GM18858 (cell line): ENCODE measurements around the gene CTNS.

Experiments
- ATAC-seq: cut with Tn5 transposase; IDR thresholded peaks from one replicate; pipeline ENCODE4 v1.9.1; 2021; ENCODE audit not compliant: unreplicated experiment

CTNS gene

DNA sequence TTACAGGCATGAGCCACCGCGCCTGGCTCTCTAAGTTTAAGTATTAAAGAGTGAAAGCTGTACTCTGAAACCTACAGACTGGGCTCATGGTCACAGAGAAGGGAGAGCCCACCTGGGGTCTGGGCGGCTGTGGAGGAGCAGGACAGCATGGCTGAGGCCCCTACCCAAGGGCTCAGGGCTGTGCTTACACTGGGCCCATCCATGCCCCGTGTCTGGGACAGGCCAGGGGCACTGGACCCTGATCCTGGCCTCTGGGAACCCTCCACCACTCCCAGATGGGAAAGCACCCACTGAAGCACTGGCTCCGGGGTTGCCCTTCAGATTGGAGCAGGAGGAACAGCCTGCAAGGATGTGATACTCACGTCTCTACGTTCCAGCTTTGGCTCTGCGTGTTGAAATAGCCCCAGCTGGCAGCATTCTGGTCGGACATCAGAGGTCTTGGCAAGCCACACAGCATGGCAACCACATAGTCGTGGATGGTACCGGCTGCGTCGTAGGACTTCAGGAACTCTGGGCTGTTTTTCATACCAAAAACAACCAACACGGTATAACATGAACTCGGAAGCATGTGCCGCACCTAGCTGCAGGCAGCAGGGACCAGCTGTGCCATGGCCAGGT is 13.5 kb upstream of the CTNS start:
- ATAC-seq, result no peak

DNA sequence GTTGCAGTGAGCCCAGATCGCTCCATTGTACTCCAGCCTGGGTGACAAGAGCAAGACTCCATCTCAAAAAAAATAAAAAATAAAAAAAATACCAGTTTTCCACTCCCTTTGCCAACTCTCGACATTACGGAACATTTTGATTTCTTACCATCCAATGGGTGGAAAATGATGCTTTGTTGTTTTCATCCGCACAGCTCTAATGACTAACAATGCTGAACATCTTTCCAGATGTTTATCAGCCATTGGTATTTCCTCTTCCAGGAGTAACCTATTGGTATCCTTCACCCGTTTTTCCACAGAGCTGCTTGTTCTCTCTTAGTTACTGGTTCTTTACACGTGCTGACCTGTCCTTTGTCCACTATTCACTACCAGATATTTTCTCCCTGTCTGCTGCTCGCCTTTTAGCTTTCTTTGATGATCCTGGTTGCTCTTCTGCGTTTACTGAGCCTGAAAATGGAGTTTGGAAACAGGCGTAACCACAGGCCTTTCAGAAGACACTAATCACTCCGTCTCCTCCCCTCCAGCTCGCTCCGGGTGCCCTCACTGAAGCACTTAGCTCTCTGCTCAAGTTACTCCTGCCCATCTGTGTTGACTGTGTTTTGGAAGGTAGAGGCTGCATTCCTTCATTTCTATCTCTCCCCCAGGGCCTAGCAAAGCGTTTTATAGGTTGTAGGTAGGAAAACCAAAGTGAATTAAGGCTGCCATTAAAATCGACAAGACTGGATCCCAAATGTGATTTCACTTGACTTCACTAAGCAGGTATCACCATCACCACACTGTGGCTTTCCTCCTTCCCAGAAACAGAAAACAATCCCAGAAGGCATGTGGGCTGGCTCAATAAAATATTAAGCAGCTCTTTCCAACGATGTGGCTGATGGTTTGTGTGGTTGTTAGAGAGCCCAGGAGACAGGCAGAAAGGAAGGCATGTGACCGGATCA is 9.5 kb upstream of the CTNS start:
- no peak for ATAC-seq

DNA sequence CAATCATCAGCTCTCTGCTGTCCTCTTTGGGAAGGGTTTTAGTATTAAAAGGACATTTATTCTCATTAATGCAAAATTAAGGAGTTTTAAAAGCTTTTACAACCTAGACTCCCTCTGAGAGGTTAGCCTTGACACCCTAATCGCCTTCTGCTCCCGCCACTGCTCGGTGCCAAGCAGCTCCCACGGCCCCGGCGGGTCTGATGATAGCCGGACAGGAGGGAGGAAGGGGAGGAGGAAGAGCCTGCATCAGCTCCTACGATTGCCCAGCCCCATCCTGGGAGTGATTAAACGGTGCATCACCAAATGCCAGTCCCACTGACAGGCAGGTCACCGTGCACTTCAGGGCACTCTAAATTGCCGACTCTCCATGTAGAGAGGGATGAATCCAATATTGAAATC is 8.8 kb upstream of the CTNS start:
- no peak for ATAC-seq

DNA sequence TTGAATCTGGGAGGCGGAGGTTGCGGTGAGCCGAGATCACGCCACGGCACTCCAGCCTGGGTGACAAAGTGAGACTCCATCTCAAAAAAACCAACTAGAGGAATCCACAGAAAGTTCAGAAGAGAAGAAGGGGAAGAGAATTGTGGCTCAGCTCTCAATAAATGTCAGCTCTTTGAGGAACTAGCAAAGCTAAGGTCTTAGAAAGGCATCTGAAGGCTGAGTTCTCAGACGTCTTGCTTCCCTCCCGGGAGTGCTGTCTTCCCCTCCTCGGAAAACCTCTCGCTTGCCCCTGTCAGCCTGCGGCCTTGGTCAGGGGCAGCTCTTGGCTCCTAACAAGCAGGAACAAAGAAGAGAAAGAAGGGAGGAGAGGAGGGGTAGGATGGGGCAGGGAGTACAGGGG is 5.8 kb upstream of the CTNS start:
- no peak for ATAC-seq

DNA sequence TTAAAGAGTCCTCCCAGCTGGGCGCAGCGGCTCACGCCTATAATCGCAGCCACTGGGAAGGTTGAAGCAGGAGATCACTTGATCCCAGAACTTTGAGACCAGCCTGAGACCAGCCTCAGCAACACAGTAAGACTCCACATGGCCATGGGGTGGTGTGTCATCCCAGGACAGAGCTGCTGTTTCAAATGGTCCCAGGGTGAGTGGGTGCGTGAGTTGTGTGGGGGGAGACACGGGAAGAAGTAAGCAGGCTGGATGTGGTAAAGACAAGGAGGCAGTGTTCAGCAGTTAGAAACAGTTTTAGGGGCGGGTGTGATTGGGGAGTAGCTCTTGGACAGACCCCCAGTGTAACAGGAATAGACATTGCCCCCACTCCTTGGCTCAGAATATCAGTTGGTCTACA is 4.3 kb upstream of the CTNS start:
- no peak for ATAC-seq

DNA sequence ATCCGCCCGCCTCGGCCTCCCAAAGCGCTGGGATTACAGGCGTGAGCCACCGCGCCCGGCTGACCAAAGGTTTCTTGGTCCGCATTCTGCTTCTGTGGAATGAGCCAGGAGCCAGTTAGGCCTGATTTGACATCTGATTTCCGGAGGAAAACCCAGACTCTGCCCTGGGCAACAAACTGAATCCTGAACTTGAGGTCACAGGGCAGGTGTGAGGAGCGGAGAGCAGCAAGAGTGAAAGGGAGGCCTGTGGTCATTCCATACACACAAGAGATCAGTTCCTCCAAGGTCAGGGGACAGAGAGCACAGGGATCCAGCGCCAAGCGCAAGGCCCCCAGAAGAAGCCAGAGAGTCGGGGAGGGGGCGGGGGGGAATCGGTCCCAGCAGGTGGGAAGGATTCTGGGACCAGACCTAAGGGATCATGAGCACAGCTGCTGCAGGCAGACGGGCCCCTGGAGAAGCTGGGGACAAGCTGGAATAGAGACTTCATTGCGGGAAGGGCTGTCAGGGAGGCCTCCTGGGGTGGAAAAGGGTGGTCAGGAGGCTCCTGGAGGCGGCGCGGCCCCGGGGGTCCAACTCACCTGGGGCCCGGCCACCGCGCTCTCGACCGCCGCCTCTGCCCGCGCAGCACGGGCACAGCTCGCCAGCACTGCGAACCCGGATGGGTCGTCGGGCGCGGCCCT is 946 bp upstream of the CTNS start:
- no peak for ATAC-seq

DNA sequence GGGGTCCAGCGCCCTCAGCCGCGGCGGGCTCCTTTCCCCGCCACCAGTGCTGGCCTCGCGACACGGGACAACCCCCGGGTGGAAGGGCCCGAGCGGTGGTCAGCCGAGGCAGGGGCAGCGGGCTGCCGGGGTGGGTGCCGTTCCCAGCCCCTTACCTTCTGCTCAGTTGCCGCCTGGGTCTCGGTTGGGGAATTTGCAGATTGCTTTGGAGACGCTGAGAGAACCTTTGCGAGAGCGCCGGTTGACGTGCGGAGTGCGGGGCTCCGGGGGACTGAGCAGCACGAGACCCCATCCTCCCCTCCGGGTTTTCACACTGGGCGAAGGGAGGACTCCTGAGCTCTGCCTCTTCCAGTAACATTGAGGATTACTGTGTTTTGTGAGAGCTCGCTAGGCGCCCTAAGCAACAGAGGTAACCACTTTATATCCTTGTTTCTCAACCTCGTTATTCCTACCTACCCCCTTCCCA is 381 bp downstream of the CTNS start:
- ATAC-seq, result peak; percentile 5

DNA sequence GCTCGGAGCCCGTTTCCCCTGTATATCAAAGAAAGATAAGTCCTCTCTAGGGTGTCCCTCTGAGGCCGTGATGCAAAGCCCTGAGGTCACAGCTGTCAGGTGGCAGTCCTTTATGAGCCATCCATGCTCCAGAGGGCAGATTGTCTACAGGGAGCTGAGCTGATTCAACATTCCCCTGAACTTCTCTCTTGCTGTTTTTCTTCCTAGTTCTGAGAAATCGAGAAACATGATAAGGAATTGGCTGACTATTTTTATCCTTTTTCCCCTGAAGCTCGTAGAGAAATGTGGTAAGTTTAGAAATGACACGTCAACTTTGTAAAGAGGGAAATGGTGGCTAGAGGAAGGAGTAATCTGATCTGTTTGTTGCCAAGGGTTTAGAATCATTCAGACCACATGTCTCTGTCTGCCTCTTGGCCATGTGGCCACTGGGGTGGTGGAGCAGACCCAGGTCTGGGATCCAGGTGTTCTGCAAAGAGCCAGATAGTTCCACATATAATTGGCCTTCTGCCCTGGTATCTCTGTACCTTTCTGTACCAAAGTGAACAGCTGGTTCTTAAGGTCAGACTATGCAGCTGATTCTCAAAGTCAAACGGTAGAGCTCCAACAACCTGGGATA is 3.5 kb downstream of the CTNS start:
- no peak for ATAC-seq

DNA sequence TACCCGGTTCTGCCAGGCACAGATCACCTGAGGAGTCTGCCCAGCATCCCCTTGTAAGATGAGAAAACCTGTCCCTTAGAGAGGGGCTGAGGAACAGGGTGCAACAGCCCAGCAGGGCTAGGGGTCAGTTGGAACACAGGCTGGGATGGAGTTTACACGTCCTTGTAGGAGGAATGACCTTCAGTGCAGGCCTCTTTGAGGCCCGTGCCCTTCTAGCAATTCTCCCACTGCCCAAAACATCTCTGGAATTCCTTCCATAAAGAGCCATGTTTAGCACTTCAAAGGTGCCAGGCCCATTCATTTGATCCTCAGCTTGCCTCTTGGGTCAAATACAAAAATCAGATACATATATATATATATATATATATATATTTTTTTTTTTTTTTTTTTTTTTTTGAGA is 4.5 kb downstream of the CTNS start:
- no peak for ATAC-seq

DNA sequence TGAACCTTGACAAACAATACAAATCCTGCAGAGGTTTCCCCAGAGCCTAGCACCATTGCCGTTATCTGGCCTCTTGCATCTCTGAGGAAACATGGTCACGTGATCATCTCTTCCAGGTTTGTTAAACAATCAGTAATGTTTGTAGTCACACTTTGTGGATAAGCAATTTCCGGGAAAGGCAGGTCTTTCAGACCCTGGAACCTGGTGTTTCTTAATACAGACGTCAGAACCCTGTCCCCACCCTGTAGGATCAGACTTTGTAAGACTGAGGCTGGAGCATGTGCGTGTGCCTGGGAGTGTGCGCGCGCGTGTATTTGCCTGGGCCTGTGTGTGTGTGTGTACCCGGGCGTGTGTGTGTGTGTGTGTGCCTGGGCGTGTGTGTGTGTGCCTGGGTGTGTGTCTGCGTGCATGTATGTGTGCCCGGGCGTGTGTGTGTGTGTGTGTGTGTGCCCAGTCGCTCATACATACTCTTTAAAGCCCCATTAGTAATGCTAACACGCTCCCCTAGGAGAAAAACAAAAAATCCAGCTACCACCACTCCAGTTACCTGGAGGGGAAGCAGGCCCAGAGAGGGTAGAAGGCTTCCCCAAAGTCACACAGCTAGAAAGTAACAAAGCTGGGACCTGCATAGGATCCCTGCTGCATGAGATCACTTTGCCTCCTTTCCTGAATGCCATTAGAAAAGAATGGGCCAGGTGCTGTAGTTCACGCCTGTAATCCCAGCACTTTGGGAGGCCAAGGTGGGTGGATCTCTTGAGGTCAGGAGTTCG is 5.3 kb downstream of the CTNS start:
- ATAC-seq, result no peak

DNA sequence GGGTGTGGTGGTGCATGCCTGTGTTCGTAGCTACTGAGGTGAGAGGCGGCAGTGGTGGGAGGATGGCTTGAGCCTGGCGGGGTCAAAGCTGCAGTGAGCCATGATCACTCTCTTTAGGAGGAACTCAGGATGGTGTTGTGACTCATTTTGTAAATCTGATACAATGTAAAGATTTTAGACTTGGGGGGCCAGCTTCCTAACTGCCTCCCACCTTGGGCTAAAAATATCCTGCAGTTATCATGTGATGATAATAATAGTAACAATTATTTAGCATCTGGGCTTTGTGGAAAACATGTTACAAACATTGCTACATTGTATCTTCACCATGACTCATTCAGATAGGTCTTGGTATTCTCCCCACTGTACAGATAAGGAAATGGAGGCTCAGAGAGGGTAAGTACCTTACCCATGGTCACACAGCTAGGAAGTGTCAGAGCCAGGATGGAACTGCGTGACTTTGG is 7.4 kb downstream of the CTNS start:
- no peak for ATAC-seq

DNA sequence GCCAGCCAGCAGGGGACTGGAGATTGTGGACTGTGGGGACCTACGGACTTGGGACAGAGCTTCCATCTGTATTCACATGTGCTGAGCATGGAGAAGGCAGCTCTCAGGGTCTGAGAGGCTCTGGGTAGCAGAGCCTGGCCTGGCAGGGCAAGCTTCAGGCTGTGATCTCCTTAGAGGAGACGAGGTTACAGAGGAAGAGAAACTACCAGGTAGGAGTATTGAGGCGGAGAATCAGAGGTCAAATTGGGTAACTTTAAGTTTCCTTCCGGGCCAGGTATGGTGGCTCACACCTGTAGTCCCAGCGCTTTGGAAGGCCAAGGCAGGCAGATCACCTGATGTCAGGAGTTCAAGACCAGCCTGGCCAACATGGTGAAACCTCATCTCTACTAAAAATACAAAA is 8.8 kb downstream of the CTNS start:
- ATAC-seq, result no peak

DNA sequence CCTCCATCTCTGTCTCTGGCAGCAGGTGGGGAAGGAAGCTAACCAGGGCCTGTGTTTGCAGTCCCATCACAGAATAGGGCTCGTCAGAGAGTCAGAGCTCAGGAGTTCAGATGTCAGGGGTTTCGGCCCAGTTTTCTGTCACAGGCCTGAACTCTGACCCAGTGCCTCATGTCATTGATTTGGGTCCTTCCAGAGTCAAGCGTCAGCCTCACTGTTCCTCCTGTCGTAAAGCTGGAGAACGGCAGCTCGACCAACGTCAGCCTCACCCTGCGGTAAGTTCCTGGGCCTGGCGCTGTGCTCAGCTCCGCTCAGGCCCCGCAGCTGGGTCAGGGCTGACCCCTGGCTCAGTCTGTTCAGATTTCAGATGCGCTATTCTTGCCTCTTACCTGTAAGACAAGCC is 10.7 kb downstream of the CTNS start:
- no peak for ATAC-seq

DNA sequence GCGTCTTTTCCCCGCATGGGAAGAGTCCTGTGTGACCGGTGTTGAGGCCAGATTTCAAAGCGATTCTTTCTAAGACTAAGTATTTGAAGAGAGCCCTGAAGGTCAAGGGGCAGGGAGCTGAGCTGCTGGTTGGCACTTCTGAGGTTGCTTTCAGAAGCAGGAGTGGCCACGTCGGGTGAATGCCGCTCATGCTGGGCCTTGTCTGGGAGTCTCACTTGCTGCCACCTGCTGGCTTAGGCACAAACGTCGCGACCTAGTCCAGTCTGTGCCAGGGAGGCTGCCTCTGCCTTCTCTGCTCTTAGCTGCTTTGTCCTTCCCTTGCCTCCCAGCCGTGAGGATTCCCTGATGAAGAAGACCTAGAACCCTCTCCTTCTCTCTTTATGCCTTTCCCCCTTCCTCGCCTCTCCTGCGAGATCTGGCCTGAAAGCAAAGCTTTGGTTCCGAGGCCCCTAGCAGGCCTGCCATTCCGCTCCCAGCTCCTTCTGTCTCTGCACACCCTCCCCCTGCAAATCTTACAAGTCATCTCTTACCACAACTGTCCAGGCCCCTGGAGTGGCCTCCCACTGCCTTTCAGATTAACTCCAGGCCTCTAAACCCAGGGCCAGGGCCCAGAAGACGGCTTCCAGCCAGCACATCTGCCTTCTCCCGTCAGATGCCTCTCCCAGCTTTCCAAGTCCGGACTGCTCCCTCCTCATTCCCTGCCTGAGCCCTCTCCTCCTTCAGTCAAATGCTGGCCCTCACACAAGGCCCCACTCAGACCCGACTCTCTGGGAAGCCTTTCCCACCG is 11.4 kb downstream of the CTNS start:
- ATAC-seq, result no peak

DNA sequence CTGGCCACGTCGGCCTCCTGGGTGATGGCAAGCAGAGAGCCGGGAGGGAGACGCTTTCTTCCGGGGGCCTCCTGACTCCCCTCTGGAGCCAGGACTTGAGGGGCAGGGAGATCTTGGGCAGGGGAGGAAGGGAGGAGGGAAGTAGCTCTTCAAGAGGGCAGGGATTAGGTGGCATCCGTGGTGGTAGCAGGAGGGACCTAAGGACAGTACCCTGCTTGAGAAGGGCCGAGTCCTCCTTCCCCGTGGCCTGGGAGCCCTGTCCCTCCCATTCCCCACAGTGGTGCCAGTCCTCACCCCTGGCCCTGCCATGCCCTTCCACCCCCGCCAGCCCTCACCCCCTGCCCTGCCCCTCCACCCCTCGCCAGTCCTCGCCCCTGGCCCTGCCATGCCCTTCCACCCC is 19.2 kb downstream of the CTNS start:
- no peak for ATAC-seq

DNA sequence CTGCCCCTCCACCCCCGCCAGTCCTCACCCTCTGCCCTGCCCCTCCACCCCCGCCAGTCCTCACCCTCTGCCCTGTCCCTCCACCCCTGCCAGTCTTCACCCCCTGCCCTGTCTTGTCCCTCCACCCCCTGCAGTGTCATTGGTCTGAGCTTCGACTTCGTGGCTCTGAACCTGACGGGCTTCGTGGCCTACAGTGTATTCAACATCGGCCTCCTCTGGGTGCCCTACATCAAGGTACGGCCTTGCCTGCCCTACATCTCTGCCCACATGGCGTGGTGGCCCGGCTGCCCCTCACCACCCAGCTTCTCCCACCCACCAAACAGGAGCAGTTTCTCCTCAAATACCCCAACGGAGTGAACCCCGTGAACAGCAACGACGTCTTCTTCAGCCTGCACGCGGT is 19.8 kb downstream of the CTNS start:
- ATAC-seq, result no peak

DNA sequence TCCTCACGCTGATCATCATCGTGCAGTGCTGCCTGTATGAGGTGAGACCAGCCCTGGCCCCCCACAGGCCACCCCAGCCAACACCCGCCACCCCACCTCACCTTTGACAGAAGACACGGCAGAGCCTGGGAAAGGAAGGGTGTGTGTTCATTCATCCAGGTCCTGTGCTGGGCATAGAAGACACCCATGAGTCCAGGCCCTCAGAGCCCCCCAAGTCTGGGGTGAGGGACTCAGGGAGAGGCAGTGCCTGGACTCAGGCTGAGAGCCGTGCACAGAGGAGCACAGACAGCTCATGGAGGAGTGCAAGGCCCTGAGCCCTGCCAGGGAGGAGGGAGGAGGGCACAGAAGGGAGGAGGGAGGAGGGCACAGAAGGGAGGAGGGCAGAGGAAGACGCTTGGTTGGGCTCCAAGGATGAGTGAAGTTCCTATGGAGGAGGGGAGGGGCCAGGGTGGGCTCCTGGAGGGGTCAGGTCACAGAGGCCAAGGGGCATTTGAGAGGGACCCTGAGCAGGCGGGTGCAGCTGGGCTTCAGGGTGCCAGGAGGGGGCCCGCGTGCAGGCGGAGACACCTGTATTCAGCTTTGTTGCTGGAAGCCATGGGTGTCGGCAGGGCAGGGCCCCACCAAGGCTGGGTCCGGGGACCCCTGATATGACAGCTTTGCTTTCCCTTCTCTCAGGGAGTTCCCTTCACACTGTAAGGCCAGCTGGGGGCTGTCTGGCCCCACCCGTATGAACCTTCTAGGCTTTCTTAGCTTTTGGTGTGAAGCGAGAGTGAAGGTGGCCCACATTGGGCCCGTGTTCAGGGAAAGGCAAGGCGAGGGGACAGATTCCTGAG is 20.4 kb downstream of the CTNS start:
- ATAC-seq, result no peak

DNA sequence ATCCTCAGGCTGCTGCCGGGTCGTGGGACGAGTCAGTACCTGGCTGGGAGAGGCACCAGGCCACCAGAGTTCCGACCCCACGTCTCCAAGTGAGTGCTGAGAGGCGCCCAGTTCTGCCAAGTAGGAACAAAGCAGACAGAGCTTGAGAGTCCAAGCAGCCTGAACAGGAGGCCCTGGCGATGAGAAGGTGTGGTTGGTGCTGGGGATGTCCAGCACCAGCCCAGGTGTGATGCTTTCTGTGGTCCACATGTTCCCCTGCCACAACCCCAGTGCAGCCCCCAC is 21.0 kb downstream of the CTNS start:
- ATAC-seq, result no peak
